Heart left ventricle (tissue), 16 donors: Measurements from ENCODE around the gene KRTAP10-8. TPM values are rescaled to one million over a fixed set of nuclear protein-coding genes. Genes with fewer than 3 reads are reported as not detected.
"Not testable (repeated sequence)": the region's sequence is repeated elsewhere in the genome, so short reads cannot be mapped to it uniquely, and the experiment has no call there.

Experiments used
- ATAC-seq, 4 donors: fragments of 200-7000 bp; cut with Tn5 transposase; one replicate each; pipeline ENCODE4 v1.9.1; 2020 to 2022; ENCODE audit warnings: moderate library complexity in 4 of 4, mild to moderate bottlenecking in 3 of 4, moderate number of reproducible peaks in 1 of 4
- DNase-seq, 5 donors: peaks; one replicate each; pipeline ENCODE4 v3.0.0-alpha.2; 2020
- H3K27ac ChIP-seq, 12 donors: fragments of 200-600 bp; sonication (generic) in 4 of 12; one replicate each; pipeline versions ENCODE4 v1.5.0 to v1.8.0; 2016 to 2022; ENCODE audit warnings: mild to moderate bottlenecking in 2 of 12
- H3K27me3 ChIP-seq, 9 donors: fragments of 200-600 bp; sonication (generic) in 2 of 9; one replicate each; pipeline versions ENCODE4 v1.5.1 to v1.8.0; 2016 to 2022; ENCODE audit warnings: mild to moderate bottlenecking in 3 of 9
- H3K36me3 ChIP-seq, 9 donors: fragments of 200-600 bp; sonication (generic) in 2 of 9; one replicate each; pipeline versions ENCODE4 v1.5.0 to v1.8.0; 2018 to 2022; ENCODE audit warnings: mild to moderate bottlenecking in 2 of 9
- H3K4me1 ChIP-seq, 12 donors: fragments of 200-600 bp; sonication (generic) in 4 of 12; one replicate each; pipeline versions ENCODE4 v1.5.0 to v1.8.0; 2016 to 2022; ENCODE audit warnings: mild to moderate bottlenecking in 3 of 12
- H3K4me3 ChIP-seq, 12 donors: fragments of 200-600 bp; sonication (generic) in 4 of 12; one replicate each; pipeline versions ENCODE4 v1.5.0 to v1.8.0; 2017 to 2022; ENCODE audit warnings: mild to moderate bottlenecking in 9 of 12, moderate library complexity in 4 of 12
- H3K9me3 ChIP-seq, 12 donors: fragments of 200-600 bp; sonication (generic) in 4 of 12; one replicate each; pipeline versions ENCODE4 v1.5.0 to v1.8.0; 2016 to 2022; ENCODE audit warnings: mild to moderate bottlenecking in 1 of 12
- POLR2A ChIP-seq, 2 donors: fragments of 450-650 bp; IDR thresholded peaks; one replicate each; pipeline ENCODE4 v1.6.1; 2017; ENCODE audit warnings: antibody characterized with exemption in 2 of 2, mild to moderate bottlenecking in 2 of 2, moderate library complexity in 2 of 2
- WGBS, 4 donors: extraction: QIAGEN DNeasy Blood & Tissue Kit in 2 of 4; methylation state at CpG; one replicate each; pipeline versions ENCODE4 v1.1.5 to v1.1.7; 2013 to 2018; 5-methylcytosine and 5-hydroxymethylcytosine counted together
- intact Hi-C, 10 donors: fragments of 100-400 bp; cut with DNase I; formaldehyde crosslinking; loops; one replicate each; pipeline versions ENCODE4 v1.11.1 to v1.14.2; 2022
- polyA plus RNA-seq, 2 donors: library from polyadenylated mRNA; stranded (reverse); fragments of 200-250 nt; gene quantifications; one replicate each; pipeline ENCODE4 v1.2.3, GENCODE V29; 2013
- total RNA-seq, 9 donors: library from RNA; depleted of rRNA in 2 of 9; stranded (reverse); fragments of >200 nt in 2 of 9; fragmentation: NEBNext Ultra II Directional in 3 of 9; extraction: Animal tissue kit (Norgen Biotek cat#: 25700) in 3 of 9; gene quantifications; one replicate each; pipeline versions ENCODE4 v1.1.0 to v1.2.4, GENCODE V29; 2016 to 2023
- TF ChIP-seq, protein P1 (sequence below), 12 donors: fragments of 200-600 bp; sonication (generic) in 4 of 12; IDR thresholded peaks; one replicate each; pipeline versions ENCODE4 v1.5.0 to v1.8.0; 2018 to 2022; ENCODE audit warnings: antibody characterized with exemption in 12 of 12, mild to moderate bottlenecking in 5 of 12
- donor health status: ischemic (EF 13 %, LVEDD 7.1; RV severe dilation, severe dysfunction).
- donor health status: healthy with polysubstance abuse.
- donor health status: DM: no; HTN: yes; CAD: no.
- donor health status: DM: no; HTN: no; CAD: no.
- donor health status: ischemic (EF 25% LVEDD 6.9; RV normal size, moderate dysfunction).
- donor health status: ischemic (EF 25% LVEDD 5.7; RV mildly dilated, moderate dysfunction).
- donor health status: healthy.
- donor health status: DM: yes; HTN: yes; CAD: no.
- donor health status: ischemic (EF 35%, LVEDD 5.7; RV mildly dilated, moderate dysfunction).
- donor health status: nonischemic (EF 11% LVEDD 7.7; RV severe dilation, severe dysfunction).
- donor health status: DM: yes; HTN: yes; CAD: no.
- donor health status: PGD.
- donor health status: ischemic (EF 29% LVEDD 5.4; RV normal size, mild dysfunction).
- donor health status: nonischemic (EF 23%, LVEDD 6.1; RV moderate dilation, normal function).

Gene KRTAP10-8
- total and polyA plus RNA-seq, 11 donors, result not detected

DNA sequence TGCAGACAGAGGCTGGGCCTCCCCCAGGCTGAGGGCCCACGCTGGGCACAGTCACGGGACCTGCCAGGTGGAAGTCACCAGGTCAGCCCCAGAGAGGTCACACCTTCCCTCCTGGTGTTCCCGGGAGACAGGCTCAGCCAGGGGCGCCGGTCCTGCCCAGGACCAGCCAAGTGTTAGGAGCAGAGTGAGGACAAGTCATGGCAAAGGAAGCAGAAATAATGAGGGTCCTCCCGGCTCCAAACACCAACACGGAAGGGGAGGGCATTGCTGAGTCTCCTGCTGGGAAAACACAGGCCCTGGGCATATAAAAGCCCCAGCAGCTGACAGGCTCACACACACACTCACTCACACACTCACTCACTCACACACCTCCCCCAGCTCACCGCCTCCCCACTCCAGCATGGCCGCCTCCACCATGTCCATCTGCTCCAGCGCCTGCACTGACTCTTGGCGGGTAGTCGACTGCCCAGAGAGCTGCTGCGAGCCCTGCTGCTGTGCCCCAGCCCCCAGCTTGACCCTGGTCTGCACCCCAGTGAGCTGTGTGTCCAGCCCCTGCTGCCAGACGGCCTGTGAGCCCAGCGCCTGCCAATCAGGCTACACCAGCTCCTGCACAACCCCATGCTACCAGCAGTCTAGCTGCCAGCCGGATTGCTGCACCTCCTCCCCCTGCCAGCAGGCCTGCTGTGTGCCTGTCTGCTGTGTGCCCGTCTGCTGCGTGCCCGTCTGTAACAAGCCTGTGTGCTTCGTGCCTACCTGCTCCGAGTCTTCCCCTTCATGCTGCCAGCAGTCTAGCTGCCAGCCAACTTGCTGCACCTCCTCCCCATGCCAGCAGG, 25.4 kb downstream of the KRTAP10-8 start, which contains the start of gene KRTAP10-10:
TSS of gene KRTAP10-10 (plus strand) at position 339 of the 833 bp plus-strand sequence. CDS start at position 401, 62 bp downstream.
- Histone ChIP-seq H3K27ac (no peak within 1 kb of the TSS), H3K4me1 (no peaks in the 10 kb centered on the region), H3K27me3 (peaks cover 0 to 21% (median 0%) of the 10 kb centered on the region in 9 donors), H3K9me3 (peaks cover 0 to 24% (median 6%) of the 10 kb centered on the region in 12 donors), H3K4me3 (no peak within 1 kb of the TSS), H3K36me3 (no peaks in the 10 kb centered on the region)
- ATAC-seq (peak in 2 of 4 donors; percentile 26 to 29), DNase-seq (no peak)
- no peak for TF ChIP-seq POLR2A (IDR thresholded peaks at IDR 0.05)
- TF ChIP-seq, protein P1, sequence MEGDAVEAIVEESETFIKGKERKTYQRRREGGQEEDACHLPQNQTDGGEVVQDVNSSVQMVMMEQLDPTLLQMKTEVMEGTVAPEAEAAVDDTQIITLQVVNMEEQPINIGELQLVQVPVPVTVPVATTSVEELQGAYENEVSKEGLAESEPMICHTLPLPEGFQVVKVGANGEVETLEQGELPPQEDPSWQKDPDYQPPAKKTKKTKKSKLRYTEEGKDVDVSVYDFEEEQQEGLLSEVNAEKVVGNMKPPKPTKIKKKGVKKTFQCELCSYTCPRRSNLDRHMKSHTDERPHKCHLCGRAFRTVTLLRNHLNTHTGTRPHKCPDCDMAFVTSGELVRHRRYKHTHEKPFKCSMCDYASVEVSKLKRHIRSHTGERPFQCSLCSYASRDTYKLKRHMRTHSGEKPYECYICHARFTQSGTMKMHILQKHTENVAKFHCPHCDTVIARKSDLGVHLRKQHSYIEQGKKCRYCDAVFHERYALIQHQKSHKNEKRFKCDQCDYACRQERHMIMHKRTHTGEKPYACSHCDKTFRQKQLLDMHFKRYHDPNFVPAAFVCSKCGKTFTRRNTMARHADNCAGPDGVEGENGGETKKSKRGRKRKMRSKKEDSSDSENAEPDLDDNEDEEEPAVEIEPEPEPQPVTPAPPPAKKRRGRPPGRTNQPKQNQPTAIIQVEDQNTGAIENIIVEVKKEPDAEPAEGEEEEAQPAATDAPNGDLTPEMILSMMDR (IDR thresholded peaks at IDR 0.05), result no peak
- 44 to 58% (median 53%) methylated on average over 13 to 21 of the region's 21 CpGs for WGBS, 4 donors
- intact Hi-C loops, result no loop called here

DNA sequence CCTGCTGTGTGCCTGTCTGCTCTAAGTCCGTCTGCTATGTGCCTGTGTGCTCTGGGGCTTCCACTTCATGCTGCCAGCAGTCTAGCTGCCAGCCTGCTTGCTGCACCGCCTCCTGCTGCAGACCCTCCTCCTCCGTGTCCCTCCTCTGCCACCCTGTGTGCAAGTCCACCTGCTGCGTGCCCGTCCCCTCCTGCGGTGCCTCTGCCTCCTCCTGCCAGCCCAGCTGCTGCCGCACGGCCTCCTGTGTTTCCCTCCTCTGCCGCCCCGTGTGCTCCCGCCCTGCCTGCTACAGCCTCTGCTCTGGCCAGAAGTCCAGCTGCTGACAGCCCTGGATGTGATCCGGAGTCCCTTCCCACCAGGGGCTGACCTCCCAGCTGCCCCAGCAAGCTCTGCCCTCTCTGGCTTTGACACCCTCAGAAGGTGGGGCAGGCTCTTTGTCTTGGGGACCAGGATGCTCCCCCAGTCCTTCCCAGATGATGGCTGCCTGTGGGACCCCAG, 26.0 kb downstream of the KRTAP10-8 start:
- 49 to 56% (median 55%) methylated on average over 10 to 12 of the region's 12 CpGs for WGBS, 4 donors
- Histone ChIP-seq H3K27me3 (peaks cover 0 to 21% (median 0%) of the 10 kb centered on the region in 9 donors), H3K9me3 (peaks cover 0 to 17% (median 1%) of the 10 kb centered on the region in 12 donors)
- H3K27ac ChIP-seq, intact Hi-C loops, DNase-seq, H3K4me1 ChIP-seq, H3K4me3 ChIP-seq, H3K36me3 ChIP-seq: not testable (repeated sequence)
- peak in 2 of 4 donors; percentile 34 for ATAC-seq

DNA sequence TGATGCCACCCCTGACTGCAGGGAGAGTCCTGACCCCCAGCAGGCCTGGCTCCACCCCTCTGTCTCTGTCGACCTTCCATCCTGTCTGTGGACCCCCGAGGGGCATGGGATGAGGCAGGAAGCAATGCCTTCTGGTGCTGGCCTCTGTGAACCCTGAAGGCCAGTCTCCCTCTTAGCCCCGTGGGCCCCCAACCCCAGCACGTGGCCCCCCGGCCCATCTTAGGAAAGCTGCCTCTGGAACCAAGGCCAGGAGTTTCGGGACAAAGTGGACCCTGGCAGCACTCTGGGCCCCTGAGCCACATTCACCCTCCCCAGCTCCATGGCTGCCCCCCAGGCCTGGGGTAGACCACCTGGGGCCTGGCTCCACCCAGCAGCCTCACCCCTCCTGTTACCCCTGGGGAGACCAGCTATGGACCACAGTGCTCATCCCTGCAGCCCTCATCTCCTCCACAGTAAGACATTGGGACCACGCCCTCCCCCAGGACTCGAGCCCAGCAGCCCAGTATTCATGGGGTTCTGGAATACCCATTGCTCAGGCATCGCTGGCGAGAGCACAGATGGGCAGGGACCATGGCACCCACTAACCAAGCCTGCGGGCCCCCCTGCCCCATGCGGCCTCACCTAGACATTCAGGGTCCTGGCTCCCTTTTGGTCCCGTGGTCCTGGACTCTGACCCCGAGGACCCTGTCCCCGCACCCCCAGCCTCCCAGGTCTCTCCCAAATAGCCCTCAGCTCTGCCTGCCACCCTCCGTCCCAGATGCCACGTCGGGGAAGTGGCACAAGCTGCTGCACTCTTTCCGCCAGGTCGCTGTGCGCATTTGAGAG, 26.8 kb downstream of the KRTAP10-8 start:
- H3K4me1 ChIP-seq, H3K27ac ChIP-seq, DNase-seq, ATAC-seq, H3K36me3 ChIP-seq, intact Hi-C loops, H3K4me3 ChIP-seq: not testable (repeated sequence)
- Histone ChIP-seq H3K27me3 (peaks cover 0 to 21% (median 0%) of the 10 kb centered on the region in 9 donors), H3K9me3 (peaks cover 0 to 21% (median 0%) of the 10 kb centered on the region in 12 donors)
- 72 to 95% (median 80%) methylated on average over 11 to 21 of the region's 21 CpGs for WGBS, 4 donors

DNA sequence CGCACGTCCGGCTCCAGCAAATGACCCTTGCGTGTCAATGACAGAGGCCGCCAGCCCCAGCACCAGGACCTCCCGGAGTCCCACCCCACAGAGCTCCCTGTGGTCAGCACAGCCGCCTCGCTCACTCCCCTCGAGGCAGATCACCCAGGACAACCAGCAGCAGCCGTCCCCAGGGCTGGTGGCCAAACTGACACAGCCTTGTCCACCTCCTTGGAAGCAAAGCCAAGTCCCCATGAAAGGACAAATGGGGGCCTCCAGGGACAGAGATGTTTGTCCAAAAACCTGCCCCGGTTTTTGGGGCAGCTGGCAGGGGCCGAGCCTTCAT, 27.4 kb downstream of the KRTAP10-8 start:
- TF ChIP-seq POLR2A (IDR thresholded peaks at IDR 0.05), result no peak
- TF ChIP-seq, protein P1 (IDR thresholded peaks at IDR 0.05), result no peak
- Histone ChIP-seq H3K27ac (no peak overlapping the region), H3K36me3 (no peaks in the 10 kb centered on the region), H3K4me3 (no peak overlapping the region), H3K9me3 (peaks cover 0 to 26% (median 3%) of the 10 kb centered on the region in 12 donors), H3K4me1 (no peaks in the 10 kb centered on the region), H3K27me3 (peaks cover 0 to 21% (median 0%) of the 10 kb centered on the region in 9 donors)
- 82 to 90% (median 87%) methylated on average over 8 to 12 of the region's 12 CpGs for whole genome bisulfite sequencing, 4 donors
- no peak for DNase-seq
- intact Hi-C loops, result no loop called here
- ATAC-seq, result no peak

DNA sequence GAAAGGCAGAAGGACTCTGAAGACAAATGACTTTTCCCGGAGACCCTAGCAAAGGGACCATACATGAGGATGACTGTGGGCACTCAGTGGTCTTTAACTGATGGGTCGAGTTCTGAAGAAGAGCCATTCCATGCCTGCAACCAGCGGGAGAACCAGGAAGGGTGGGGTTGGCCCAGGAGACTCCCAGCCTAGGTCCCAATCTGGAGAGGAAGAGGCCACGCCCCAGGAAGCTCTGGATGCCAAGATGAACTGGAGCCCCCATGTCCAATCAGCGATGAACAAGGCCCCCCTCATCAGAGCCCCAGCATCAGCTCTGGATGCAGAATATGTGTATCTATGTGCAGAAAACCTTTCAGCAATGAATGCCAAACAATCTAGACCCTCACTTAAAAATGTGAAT, 28.9 kb downstream of the KRTAP10-8 start:
- Histone ChIP-seq H3K4me3 (no peak overlapping the region), H3K4me1 (no peaks in the 10 kb centered on the region), H3K27ac (no peak overlapping the region), H3K27me3 (peaks cover 0 to 21% (median 0%) of the 10 kb centered on the region in 9 donors), H3K36me3 (no peaks in the 10 kb centered on the region), H3K9me3 (peaks cover 0 to 37% (median 13%) of the 10 kb centered on the region in 12 donors)
- TF ChIP-seq POLR2A (IDR thresholded peaks at IDR 0.05), result no peak
- DNase-seq (no peak), ATAC-seq (no peak)
- 64 to 83% (median 79%) methylated on average over 5 of the region's 5 CpGs for WGBS, 4 donors
- intact Hi-C loops, result no loop called here
